Upper lobe of right lung (tissue), 1 donor: Measurements from ENCODE around the gene LARP1. TPM values are rescaled to one million over a fixed set of nuclear protein-coding genes. Genes with fewer than 3 reads are reported as not detected.
A peak's percentile ranks its signal among the peaks of the same experiment; 100 is the strongest.
"Not testable (repeated sequence)": the region's sequence is repeated elsewhere in the genome, so short reads cannot be mapped to it uniquely, and the experiment has no call there.

ENCODE experiments used
- ATAC-seq: fragments of 200-7000 bp; cut with Tn5 transposase; one replicate; pipeline ENCODE4 v1.9.1; 2020; ENCODE audit warnings: mild to moderate bottlenecking, moderate library complexity
- DNase-seq: peaks from one replicate; pipeline ENCODE4 v3.0.0-alpha.2; 2020
- H3K27ac ChIP-seq: fragments of 200-600 bp; one replicate; pipeline ENCODE4 v1.8.0; 2022
- H3K27me3 ChIP-seq: fragments of 200-600 bp; one replicate; pipeline ENCODE4 v1.8.0; 2022; ENCODE audit warnings: mild to moderate bottlenecking
- H3K36me3 ChIP-seq: fragments of 200-600 bp; one replicate; pipeline ENCODE4 v1.8.0; 2022
- H3K4me1 ChIP-seq: fragments of 200-600 bp; one replicate; pipeline ENCODE4 v1.8.0; 2022
- H3K4me3 ChIP-seq: fragments of 200-600 bp; one replicate; pipeline ENCODE4 v1.8.0; 2022; ENCODE audit warnings: mild to moderate bottlenecking
- H3K9me3 ChIP-seq: fragments of 200-600 bp; one replicate; pipeline ENCODE4 v1.8.0; 2022
- intact Hi-C: fragments of 100-400 bp; cut with DNase I; formaldehyde crosslinking; loops from one replicate; pipeline ENCODE4 v1.11.0; 2022
- total RNA-seq: library from RNA; stranded (reverse); fragmentation: NEBNext Ultra II Directional; extraction: Animal tissue kit (Norgen Biotek cat#: 25700); gene quantifications from one replicate; pipeline ENCODE4 v1.2.1, GENCODE V29; 2021
- TF ChIP-seq, protein P1 (sequence below): fragments of 200-600 bp; IDR thresholded peaks from one replicate; pipeline ENCODE4 v1.8.0; 2022; ENCODE audit warnings: antibody characterized with exemption
- donor health status: DM: no; HTN: yes; CAD: no; lungs with severe emphysema.

The LARP1 gene
- total RNA-seq, 1 donor from 2014 or later = 151 TPM

DNA sequence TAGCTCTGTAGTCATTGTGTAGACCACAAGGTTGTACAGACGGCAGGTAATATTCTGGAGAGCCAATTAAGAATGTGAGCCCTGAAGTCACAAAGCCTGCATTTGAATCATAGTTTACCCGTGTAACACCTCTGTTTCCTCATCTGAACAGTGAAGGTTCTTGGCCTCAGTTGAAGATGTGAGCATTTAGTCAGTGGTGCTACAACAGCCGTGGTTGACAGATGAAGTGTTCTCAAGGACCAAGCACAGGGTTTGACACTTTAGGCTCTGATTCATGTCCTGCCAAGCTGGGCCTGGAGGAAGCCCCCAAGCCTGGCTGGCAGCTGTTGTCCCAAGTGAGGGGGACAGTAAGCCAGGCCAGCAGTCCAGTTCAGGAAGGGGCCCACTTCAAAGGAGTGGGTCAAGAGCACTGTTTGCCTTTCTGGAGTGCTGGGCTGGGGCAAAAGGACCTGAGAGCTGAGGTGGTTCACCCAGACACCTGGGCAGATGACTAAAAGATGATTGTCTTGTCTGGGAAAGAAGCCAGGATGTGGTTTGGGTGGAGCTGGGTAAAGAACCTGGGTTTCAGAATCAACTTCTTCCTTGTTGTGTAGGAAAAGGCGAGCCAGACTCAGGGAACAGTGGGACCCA lies 74.5 kb downstream of the LARP1 start:
- Histone ChIP-seq H3K36me3 (peaks cover 31% of the 10 kb centered on the region), H3K4me1 (peaks cover 10% of the 10 kb centered on the region), H3K9me3 (no peaks in the 10 kb centered on the region), H3K27ac (peak overlapping the region; percentile 37), H3K27me3 (no peaks in the 10 kb centered on the region), H3K4me3 (no peak overlapping the region)
- intact Hi-C loops = no loop called here
- TF ChIP-seq, protein P1, sequence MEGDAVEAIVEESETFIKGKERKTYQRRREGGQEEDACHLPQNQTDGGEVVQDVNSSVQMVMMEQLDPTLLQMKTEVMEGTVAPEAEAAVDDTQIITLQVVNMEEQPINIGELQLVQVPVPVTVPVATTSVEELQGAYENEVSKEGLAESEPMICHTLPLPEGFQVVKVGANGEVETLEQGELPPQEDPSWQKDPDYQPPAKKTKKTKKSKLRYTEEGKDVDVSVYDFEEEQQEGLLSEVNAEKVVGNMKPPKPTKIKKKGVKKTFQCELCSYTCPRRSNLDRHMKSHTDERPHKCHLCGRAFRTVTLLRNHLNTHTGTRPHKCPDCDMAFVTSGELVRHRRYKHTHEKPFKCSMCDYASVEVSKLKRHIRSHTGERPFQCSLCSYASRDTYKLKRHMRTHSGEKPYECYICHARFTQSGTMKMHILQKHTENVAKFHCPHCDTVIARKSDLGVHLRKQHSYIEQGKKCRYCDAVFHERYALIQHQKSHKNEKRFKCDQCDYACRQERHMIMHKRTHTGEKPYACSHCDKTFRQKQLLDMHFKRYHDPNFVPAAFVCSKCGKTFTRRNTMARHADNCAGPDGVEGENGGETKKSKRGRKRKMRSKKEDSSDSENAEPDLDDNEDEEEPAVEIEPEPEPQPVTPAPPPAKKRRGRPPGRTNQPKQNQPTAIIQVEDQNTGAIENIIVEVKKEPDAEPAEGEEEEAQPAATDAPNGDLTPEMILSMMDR = no peak
- peak; percentile 72 for ATAC-seq
- DNase-seq = peak; percentile 71

DNA sequence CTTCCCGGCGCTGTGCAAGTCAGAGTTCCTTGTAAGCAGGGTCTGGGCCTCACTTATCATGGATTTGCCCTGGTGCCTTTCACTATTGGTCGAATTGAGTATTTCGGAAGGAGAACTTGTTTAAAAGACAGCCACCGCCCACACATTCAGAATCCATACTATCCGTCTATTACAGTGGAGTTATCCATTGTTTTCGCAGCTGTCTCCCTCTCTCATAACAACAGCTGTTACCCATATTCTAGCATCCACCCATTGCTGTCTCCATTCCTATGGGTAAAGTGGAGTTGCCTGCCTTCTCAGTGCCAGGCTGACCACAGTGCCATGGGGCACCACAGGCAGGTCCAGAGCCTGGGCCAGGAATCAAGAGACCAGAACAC lies 75.0 kb downstream of the LARP1 start:
- intact Hi-C loops = no loop called here
- H3K36me3 ChIP-seq = peaks cover 26% of the 10 kb centered on the region
- no peak for ATAC-seq
- H3K27me3 ChIP-seq = no peaks in the 10 kb centered on the region
- H3K27ac ChIP-seq = peak overlapping the region; percentile 37
- peaks cover 15% of the 10 kb centered on the region for H3K4me1 ChIP-seq
- no peak overlapping the region for H3K4me3 ChIP-seq
- H3K9me3 ChIP-seq = no peaks in the 10 kb centered on the region
- DNase-seq = no peak
- TF ChIP-seq, protein P1 = no peak

DNA sequence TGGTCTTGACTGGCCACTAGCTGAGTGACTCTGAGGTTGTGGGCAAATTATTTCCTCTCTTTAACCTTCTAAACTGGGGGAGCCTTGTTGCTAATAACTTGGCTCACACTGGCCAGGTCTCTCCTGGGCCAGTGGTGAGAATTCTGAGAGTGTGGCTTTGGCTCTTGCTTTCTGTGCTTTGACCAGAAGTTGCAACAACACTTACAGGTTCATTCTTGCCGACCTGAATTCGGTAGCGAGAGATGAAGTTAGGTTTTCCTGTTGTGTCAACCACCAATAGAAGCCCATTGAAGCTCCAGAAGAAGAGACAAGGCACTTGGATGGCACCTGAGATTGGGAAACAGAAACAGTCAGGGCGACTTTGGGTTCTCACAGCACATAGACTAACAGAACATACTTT lies 75.4 kb downstream of the LARP1 start:
- H3K36me3 ChIP-seq = peaks cover 25% of the 10 kb centered on the region
- intact Hi-C loops = no loop called here
- H3K9me3 ChIP-seq = no peaks in the 10 kb centered on the region
- ATAC-seq (no peak), DNase-seq (no peak)
- H3K4me3 ChIP-seq = no peak overlapping the region
- peaks cover 19% of the 10 kb centered on the region for H3K4me1 ChIP-seq
- peak overlapping the region; percentile 37 for H3K27ac ChIP-seq
- no peaks in the 10 kb centered on the region for H3K27me3 ChIP-seq
- TF ChIP-seq, protein P1 = no peak

DNA sequence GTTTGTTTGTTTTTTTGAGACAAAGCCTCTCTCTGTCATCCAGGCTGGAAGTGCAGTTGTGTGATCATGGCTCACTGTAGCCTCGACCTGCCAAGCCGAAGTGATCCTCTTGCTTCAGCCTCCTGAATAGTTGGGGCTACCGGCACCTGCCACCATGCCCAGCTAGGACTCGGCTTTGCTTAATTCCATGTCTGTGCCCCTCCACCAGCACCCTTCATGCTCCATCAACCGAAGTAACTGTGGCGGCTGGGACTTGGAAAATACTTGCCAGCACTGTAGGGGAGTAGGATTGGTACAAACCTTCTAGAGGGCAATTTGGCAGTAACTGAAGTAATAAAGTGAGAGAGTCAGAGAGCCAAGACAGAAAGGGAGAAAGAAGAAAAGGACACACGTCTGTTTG lies 76.3 kb downstream of the LARP1 start:
- Histone ChIP-seq H3K27me3 (no peaks in the 10 kb centered on the region), H3K4me3 (no peak overlapping the region), H3K27ac (no peak overlapping the region), H3K36me3 (peaks cover 25% of the 10 kb centered on the region), H3K9me3 (no peaks in the 10 kb centered on the region), H3K4me1 (peaks cover 19% of the 10 kb centered on the region)
- ATAC-seq (no peak), DNase-seq (no peak)
- intact Hi-C loops = no loop called here
- TF ChIP-seq, protein P1 = no peak

DNA sequence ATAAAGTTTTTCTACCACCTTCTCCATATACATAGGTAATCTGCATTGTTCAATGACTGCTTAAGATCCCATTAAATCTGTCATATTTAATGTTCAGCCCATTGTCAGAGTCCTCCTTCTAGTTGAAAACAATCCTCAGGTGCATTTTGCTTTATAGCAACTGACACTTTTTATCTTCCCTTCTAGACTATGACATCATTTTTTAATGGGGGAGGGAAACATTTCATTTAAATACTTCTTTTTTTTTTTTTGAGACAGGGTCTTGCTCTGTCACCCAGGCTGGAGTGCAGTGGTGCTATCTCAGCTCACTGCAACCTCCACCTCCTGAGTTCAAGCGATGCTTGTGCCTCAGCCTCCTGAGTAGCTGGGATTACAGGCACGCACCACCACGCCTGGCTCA lies 77.6 kb downstream of the LARP1 start:
- H3K4me3 ChIP-seq, H3K27me3 ChIP-seq, DNase-seq, ATAC-seq, H3K27ac ChIP-seq, intact Hi-C loops, H3K9me3 ChIP-seq: not testable (repeated sequence)
- H3K36me3 ChIP-seq = peaks cover 35% of the 10 kb centered on the region
- H3K4me1 ChIP-seq = peaks cover 19% of the 10 kb centered on the region

DNA sequence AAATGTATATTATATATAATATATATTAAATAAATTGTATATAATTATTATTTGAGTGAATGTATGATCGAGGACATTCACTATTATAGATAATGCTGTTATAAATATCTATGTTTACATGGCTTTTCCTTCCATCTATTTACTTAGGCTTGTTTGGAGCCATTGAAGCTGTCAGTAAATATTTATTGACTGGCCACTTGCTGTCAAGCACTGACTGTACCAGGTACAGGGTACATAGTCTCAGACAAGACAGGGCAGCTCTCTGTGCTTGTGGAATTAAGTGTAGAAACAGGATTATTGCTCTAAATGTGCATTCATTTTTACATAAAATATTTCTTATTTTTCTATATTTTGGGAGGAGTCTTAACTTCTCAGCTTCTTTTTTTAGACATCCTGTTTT lies 78.9 kb downstream of the LARP1 start:
- DNase-seq (no peak), ATAC-seq (no peak)
- Histone ChIP-seq H3K4me3 (peak overlapping the region; percentile 17), H3K27me3 (no peaks in the 10 kb centered on the region), H3K36me3 (peaks cover 47% of the 10 kb centered on the region), H3K9me3 (no peaks in the 10 kb centered on the region), H3K4me1 (peaks cover 19% of the 10 kb centered on the region), H3K27ac (no peak overlapping the region)
- TF ChIP-seq, protein P1 = no peak
- intact Hi-C loops = no loop called here

DNA sequence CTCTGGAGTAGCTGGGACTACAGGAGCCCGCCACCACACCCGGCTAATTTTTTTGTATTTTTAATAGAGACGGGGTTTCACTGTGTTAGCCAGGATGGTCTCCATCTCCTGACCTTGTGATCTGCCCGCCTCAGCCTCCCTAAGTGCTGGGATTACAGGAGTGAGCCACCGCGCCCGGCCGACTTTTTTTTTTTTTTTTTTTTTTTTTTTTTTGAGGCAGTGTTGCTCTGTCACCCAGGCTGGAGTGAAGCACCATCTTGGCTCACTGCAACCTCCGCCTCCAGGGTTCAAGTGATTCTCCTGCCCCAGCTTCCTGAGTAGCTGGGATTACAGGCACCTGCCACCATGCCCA lies 80.5 kb downstream of the LARP1 start:
- intact Hi-C loops, H3K4me3 ChIP-seq, ATAC-seq: not testable (repeated sequence)

More for the DNA sequence above, 80.5 kb downstream of the LARP1 start:
- H3K36me3 ChIP-seq = peaks cover 41% of the 10 kb centered on the region
- H3K9me3 ChIP-seq, DNase-seq, H3K27me3 ChIP-seq: not testable (repeated sequence)
- peaks cover 10% of the 10 kb centered on the region for H3K4me1 ChIP-seq
- H3K27ac ChIP-seq = peak overlapping the region; percentile 39
